HG03457 (cell line): ENCODE measurements around the gene NCR3LG1.
A peak's percentile ranks its signal among the peaks of the same experiment; 100 is the strongest.

Experiments
- ATAC-seq: cut with Tn5 transposase; IDR thresholded peaks from one replicate; pipeline ENCODE4 v1.9.1; 2021; ENCODE audit warnings: moderate number of reproducible peaks; ENCODE audit not compliant: unreplicated experiment

The NCR3LG1 gene

DNA sequence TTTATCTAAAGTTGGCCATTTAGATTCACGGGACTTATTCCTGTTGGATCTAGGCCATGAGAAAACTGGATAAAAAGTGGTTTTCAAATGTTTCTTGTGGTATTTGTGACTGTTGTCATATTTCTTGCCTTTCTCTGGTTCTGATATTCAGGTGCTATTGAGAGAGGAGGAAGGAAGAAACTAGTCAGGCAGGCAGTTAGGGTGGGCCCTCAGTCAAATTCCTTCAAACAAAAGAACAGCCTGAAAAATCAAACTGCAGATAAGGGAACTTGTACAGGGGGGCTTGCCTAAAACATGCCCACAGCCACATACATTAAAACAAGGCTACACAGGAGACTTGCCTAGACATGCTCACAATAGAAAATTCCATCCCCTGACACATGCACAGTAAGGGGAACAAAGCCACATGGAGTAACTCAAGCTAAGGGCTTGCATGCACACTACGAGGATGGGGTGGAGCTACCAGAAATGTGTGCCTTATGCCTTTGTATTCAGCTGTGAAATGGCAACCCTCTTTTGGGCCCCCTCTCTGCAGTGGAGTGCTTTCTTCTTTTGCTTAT lies 18.2 kb downstream of the NCR3LG1 start:
- no peak for ATAC-seq

DNA sequence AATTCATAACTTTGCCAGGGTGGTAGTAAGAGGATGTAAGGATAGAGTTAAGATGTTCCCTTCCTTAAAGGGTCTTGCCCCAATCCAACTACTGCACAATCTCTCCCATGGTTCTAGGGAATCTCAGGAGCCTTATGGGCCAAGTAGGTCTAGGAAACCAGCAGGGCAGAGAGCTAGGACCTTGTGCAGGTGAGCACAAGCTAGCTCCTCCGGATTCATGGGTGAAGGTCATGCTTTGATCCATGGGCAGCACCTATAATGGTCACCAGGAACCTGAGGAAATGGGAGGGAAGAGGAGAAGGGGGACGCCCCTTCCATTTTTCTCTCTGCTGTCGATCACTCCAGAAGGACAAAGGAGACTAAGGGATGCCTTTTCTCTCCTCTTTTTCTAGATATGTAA lies 20.0 kb downstream of the NCR3LG1 start:
- ATAC-seq, result no peak

DNA sequence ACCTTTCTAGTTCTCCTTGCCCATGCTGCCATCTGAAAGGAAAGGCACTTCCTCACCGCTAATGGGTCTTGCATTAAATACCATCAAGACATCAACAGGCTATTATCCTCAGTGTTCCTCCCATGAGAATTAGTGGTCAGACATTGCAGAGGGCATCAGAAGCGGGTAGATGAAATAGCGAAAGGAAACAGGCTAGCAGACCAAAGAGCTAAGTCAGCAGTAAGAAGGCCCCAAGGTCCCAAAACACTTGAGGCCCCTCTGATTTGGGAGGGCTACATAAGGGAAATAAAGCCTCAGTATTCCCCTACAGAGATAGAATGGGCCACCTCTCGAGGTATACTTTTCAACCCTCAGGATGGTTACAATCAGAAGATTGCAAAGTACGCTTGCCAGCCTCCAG lies 23.9 kb downstream of the NCR3LG1 start:
- ATAC-seq, result no peak

DNA sequence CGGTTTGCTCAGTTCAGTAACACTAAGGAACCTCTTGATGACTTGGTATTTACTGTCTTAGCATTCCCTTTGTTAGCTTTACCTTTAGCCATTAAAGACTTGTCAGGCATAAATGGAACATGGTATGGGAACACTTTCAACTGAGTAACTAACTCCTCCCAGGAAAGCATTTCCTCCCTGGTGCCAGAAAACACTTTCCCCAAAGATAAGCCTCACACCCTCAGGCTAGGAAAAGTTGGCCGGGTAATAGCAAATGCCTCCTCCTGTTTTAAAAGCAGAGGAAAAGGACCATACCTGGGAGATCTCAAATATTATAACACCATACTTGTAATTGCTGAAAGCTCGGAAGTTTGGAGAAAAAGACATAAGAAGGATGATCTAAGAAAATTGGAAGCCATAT lies 24.9 kb downstream of the NCR3LG1 start:
- no peak for ATAC-seq

DNA sequence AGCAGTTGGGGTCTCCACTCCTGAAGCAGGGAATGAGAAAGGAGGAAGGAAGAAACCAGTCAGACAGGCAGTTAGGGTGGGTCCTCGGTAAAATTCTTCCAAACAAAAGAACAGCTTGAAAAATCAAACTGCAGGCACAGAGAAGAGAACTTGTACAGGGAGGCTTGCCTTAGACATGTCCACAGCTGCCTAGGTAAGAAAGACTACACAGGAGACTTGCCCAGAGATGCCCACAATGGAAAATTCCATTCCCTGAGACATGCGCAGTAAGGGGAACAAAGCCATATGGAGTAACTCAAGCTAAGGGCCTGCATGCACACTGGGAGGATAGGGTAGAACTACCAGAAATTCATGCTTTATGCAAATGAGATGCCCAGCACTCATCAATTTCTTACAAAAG lies 27.1 kb downstream of the NCR3LG1 start:
- no peak for ATAC-seq

DNA sequence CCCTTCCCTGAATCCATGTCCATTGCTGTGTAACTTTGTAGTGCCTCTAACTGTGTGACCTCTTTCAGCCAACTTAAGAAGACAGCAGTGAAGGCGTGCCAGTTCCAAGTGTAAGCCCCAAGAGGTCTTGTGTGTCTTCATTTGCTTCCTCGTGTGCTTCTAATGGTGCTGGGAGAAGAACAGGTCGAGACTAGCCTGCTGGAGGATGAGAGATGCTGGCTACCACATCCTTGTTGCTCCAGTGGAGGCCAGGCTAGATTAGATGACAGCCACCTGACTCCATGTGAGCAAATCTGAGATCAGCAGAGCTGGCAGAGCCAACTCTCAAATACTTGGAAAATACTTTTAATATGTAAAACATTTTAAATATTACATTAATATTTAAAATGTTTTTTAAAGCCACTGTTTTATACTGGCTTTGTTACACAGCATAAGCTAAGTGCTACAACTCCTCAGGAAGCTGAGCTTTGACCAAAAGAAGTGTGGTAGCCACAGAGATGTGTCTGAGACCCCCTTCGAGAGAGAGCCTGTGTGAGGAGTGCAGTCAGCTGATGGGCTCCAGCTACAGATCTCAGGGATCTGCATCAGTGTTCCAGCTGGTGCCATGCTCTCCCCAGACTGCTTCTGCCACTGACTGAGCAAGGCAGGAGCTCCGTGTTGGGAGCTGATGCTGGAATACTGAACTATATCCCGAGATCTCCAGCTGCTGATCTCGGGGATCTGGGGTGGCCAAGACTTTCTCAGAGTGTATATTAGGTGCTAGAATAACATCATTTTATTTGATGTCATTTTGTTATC lies 28.0 kb downstream of the NCR3LG1 start:
- no peak for ATAC-seq

GRCh38 chr11:17381156-17381555 lies 29.6 kb downstream of the NCR3LG1 start:
- ATAC-seq, result no peak

- ATAC-seq, result no peak
These were observed 30.6 kb downstream of the NCR3LG1 start for GRCh38 chr11:17382046-17382728.

- ATAC-seq, result no peak
These were observed 31.9 kb downstream of the NCR3LG1 start for GRCh38 chr11:17383461-17383860.

DNA sequence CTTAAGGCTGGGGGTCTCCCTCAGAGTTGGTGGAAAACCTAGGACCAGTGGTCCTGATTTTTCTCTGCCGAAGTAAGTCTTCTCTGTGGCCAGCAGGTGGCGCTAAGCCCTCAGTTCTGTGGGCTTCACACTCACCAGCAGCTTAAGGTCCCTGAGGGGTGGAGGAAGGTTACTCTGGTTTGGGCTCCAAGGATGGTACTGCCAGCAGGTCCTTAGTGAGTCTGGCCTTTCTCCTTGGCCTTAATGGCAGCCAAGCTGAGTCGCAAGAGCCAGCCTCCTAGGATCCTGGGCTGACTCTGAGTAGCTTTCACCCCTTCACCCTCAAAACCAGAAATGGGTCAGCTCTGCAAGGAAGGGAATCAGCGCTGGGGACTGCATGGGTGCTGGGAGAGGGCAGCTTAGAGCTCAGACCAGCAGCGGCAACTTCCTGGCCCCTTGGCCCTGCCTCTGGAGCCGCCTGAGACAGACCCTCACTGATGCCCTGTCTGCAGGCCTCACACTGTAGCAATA lies 32.5 kb downstream of the NCR3LG1 start:
- ATAC-seq, result no peak

GRCh38 chr11:17385492-17385891 lies 33.9 kb downstream of the NCR3LG1 start:
- no peak for ATAC-seq

DNA sequence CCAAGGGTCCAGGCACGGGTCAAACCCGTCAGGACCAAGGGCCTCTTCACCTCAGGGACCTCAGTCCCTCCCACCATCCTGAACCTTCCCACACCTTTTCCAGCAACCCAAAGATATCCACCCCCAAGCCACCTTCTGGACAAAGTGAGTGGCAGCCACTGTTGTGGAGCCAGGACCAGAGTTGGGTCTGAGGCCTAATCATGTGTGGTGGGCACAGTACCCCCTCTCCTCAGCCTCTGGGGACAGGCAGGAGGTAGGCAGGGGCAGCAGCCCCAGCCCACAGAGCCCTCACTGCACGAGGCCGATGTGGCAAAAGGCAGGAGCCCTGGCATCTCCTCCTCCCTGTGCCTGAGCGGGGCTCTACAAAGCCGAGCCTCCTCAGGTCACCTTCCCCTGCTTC lies 34.3 kb downstream of the NCR3LG1 start:
- no peak for ATAC-seq

DNA sequence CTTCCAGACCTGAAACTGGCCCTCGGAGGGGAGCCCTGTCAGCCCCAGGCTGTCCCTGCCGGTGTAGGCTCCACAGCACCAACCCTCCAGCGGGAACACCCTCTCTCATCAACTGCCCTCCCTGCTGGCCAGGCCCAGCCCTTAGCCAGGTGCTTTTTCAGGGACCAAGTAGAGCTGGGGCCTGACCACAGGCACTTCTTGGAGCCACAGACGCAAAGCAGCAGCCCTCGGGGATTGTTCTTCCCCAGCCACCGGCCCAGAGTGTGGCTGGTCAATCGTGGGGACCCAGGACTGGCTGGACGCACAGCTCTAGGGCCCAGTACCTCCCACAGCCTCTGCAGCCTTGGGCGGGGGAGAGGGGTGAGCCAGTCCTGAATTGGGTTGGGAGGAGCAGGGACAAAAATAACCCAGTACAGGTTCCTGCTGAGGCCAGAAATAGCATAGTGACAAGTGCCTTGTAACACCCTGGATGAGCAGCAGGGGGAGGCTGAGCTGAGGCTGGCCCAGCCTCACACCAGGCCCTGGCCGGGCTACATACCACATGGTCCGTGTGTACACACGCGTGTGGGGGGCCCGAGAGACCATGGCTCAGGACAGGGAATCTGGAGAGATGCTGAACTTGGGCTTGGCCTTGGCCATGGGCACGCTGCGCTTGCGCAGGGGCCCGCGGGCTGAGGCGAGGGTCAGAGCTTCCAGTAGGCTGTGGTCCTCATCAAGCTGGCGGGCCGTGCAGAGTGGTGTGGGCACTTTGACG lies 34.9 kb downstream of the NCR3LG1 start:
- no peak for ATAC-seq

DNA sequence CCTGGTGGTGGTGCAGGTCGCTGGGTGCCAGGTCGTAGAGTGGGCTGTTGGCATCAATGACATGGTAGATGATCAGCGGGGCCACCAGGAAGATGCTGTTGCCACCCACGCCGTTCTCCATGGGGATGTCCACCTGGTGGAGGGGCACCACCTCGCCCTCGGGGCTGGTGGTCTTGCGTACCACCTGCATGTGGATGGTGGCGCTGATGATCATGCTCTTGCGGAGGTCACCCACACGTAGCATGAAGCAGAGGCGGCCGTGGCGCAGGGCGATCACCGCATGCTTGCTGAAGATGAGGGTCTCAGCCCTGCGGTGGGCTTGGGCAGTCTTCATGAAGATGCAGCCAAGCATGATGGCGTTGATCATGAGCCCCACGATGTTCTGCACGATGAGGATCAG lies 35.7 kb downstream of the NCR3LG1 start:
- ATAC-seq, result no peak

GRCh38 chr11:17387811-17388210 lies 36.2 kb downstream of the NCR3LG1 start:
- no peak for ATAC-seq

DNA sequence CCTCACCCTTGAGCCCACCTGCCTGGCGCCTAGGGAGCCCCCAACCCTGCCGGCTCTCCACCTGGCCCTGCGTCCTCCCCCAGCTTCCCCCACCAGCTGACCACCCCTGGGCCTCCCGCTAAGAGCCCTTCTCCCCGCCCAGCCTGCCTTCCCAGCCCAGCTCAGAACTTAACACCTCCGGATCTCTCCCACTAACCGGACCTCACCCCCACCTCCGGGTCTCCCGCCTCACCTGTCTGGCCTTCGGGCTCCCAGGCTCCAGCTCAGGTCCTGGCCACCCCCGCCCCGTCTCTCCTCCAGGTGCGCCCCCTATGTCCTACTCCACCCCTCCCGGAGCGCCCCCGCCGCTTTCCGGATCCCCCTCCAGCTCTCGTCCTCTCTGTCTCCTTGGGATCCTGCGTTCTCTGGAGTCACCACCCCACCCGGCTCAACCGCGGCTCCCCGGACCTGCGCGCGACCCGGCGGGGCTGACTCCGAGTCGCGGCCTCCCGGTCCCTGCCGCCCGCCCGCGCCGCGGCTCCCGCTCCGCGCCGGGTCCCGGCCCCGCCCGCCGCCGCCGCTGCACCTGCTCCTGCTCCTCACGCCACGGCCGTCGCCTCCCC lies 37.1 kb downstream of the NCR3LG1 start, which contains the start of gene KCNJ11:
Gene KCNJ11, minus strand, starts transcription at position 51 of the 602 bp plus-strand sequence. CDS start 568 bp downstream, outside the sequence.
- no peak for ATAC-seq

DNA sequence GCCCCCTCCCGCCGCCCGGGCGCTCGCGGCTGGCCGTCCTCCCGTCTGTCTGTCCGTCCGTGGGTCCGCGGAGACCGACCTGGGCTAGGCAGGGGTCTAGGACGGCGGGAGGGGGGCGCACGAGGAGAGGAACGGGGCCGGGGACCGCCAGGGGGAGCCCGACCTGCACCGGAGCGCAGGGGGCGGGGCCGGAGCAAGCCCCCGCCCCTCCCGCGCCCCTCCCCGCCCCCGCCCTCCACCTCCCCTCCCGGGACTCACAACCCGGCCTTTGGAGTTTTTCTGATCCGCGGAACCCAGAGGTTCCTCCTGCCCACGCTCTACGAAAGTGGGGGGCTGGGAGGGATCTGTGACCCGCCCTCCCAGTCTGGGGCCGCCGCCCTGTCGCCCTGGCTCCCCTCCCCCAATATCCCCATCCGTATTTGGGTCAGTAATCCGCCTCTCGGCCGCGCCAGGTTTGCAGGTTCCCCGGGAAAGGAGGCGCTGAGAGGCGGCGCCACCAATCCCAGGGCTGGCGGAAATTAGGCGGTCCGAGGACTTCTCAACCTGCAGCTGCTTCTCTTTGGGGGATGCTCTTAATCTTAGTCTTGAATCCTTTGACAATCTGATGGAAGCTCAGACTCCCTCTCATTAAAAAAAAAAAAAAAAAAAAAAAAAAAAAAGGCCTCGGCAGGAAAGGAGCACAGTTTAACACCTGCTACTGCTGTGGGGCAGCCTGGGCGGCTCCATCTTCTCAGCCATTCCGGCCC lies 37.8 kb downstream of the NCR3LG1 start:
- peak; percentile 50 for ATAC-seq

- no peak for ATAC-seq
These were observed 38.5 kb downstream of the NCR3LG1 start for GRCh38 chr11:17389957-17390649.
